GM12878 (cell line): ENCODE results near the gene MAGI3. TPM values are rescaled to one million over a fixed set of nuclear protein-coding genes. Genes with fewer than 3 reads are reported as not detected.

ENCODE experiments used
- ATAC-seq: fragments of 200-7000 bp; cut with Tn5 transposase; 3 replicates; pipeline ENCODE4 v1.9.1; 2020; ENCODE audit warnings: mild to moderate bottlenecking, moderate library complexity
- BruUV-seq: library from RNA; stranded (reverse); fragments of 400-500 nt; replicated peaks from 2 replicates; lab custom pipeline; 2021; lab: Mats Ljungman, UMichigan
- CTCF ChIA-PET: fragments of 300-600 bp; sonication (Branson Sonifier 250); formaldehyde crosslinking; extraction: SDS; loops from one replicate; lab custom pipeline; 2021; ENCODE audit warnings: inconsistent platforms; lab: Yijun Ruan, JAX
- POLR2A ChIA-PET: fragments of 350-600 bp; formaldehyde crosslinking; extraction: SDS; loops from one replicate; lab custom pipeline; 2021; ENCODE audit warnings: inconsistent platforms; lab: Charles Lee
- RAD21 ChIA-PET: fragments of 300-600 bp; sonication (Branson Sonifier 250); formaldehyde crosslinking; loops from one replicate; lab custom pipeline; 2023; ENCODE audit warnings: antibody characterized with exemption; ENCODE audit not compliant: unreplicated experiment; lab: Charles Lee
- SMC1A ChIA-PET: fragments of 300-600 bp; sonication (Branson Sonifier 250); formaldehyde crosslinking; loops from one replicate; lab custom pipeline; 2023; ENCODE audit not compliant: unreplicated experiment, uncharacterized antibody; lab: Charles Lee
- DNase-seq: peaks from one replicate; pipeline ENCODE4 v3.0.0-alpha.2; 2011; ENCODE audit warnings: low read depth, low spot score
- FAIRE-seq: peaks from 3 replicates; lab custom pipeline; 2011; peaks lifted over from hg19 to GRCh38; lab: Jason Lieb, UNC
- H2AFZ ChIP-seq: 2 replicates; pipeline ENCODE4 v1.6.0; 2011; ENCODE audit warnings: low read depth, low read length, control low read depth; ENCODE audit not compliant: control insufficient read depth
- H3K27ac ChIP-seq: 2 replicates; pipeline ENCODE4 v1.5.1; 2011; ENCODE audit warnings: control low read depth; ENCODE audit not compliant: control insufficient read depth, insufficient read depth
- H3K27me3 ChIP-seq, 2 experiments: replicated peaks in 1 of 2; 2 replicates each; pipeline versions ENCODE4 v1.6.0 to v1.6.1; 2011; ENCODE audit warnings: low read length in 1 of 2; ENCODE audit not compliant: control insufficient read depth in 2 of 2, insufficient read depth in 2 of 2
- H3K36me3 ChIP-seq, 2 experiments: 2 replicates each; pipeline ENCODE4 v1.5.1; 2011; ENCODE audit warnings: low read length in 1 of 2; ENCODE audit not compliant: control insufficient read depth in 2 of 2, insufficient read depth in 2 of 2
- H3K4me1 ChIP-seq: 2 replicates; pipeline ENCODE4 v1.6.1; 2011; ENCODE audit warnings: mild to moderate bottlenecking, low read length, moderate library complexity, mixed read lengths; ENCODE audit not compliant: control insufficient read depth, insufficient read depth
- H3K4me2 ChIP-seq: 2 replicates; pipeline ENCODE4 v1.6.0; 2011; ENCODE audit warnings: control low read depth; ENCODE audit not compliant: control insufficient read depth, insufficient read depth
- H3K4me3 ChIP-seq: fragments of 200-600 bp; sonication (generic); 2 replicates; pipeline ENCODE4 v1.5.1; 2016
- H3K79me2 ChIP-seq: 2 replicates; pipeline ENCODE4 v1.6.0; 2011; ENCODE audit warnings: low read length; ENCODE audit not compliant: control insufficient read depth, insufficient read depth
- H3K9ac ChIP-seq: 2 replicates; pipeline ENCODE4 v1.8.0; 2011; ENCODE audit warnings: low read length, control low read depth, mixed read lengths; ENCODE audit not compliant: control insufficient read depth, insufficient read depth
- H3K9me3 ChIP-seq: replicated peaks from 3 replicates; pipeline ENCODE4 v1.5.1; 2011; ENCODE audit warnings: mild to moderate bottlenecking, low read length; ENCODE audit not compliant: control insufficient read depth, insufficient read depth
- H4K20me1 ChIP-seq: 2 replicates; pipeline ENCODE4 v1.6.0; 2011; ENCODE audit not compliant: control insufficient read depth, insufficient read depth
- BACH1 ChIP-seq: fragments of 450-650 bp; IDR thresholded peaks from 2 replicates; pipeline ENCODE4 v1.6.1; 2017; ENCODE audit warnings: mild to moderate bottlenecking, borderline replicate concordance
- BCL11A ChIP-seq: IDR thresholded peaks from 2 replicates; pipeline ENCODE4 v1.6.1; 2011; ENCODE audit warnings: low read depth, low read length
- BRCA1 ChIP-seq: IDR thresholded peaks from 2 replicates; pipeline ENCODE4 v1.6.1; 2011; ENCODE audit warnings: low read depth, low read length, improper control_type of control experiment
- CBFB ChIP-seq: IDR thresholded peaks from 2 replicates; pipeline ENCODE4 v1.6.1; 2016; ENCODE audit warnings: antibody characterized with exemption, low read depth
- CREB1 ChIP-seq: IDR thresholded peaks from 2 replicates; pipeline ENCODE4 v1.6.1; 2012; ENCODE audit warnings: low read depth, mild to moderate bottlenecking, inconsistent platforms
- DPF2 ChIP-seq: fragments of 450-650 bp; IDR thresholded peaks from 2 replicates; pipeline ENCODE4 v1.6.1; 2017; ENCODE audit warnings: mild to moderate bottlenecking
- EGR1 ChIP-seq, 2 experiments: IDR thresholded peaks; 1 replicate in 1 of 2; 2 replicates in 1 of 2; pipeline ENCODE4 v1.6.1; 2011 to 2012; ENCODE audit warnings: low read depth in 2 of 2, low read length in 2 of 2, borderline replicate concordance in 1 of 2, mild to moderate bottlenecking in 1 of 2, moderate library complexity in 1 of 2
- FOXM1 ChIP-seq: IDR thresholded peaks from 2 replicates; pipeline ENCODE4 v1.6.1; 2012; ENCODE audit warnings: low read depth, mild to moderate bottlenecking, inconsistent platforms, low read length, moderate library complexity
- NBN ChIP-seq: fragments of 450-650 bp; IDR thresholded peaks from 2 replicates; pipeline ENCODE4 v1.6.1; 2016
- NRF1 ChIP-seq: conservative IDR thresholded peaks from 2 replicates; pipeline ENCODE4 v1.6.1; 2011; ENCODE audit warnings: mild to moderate bottlenecking, low read depth, low read length, improper control_type of control experiment
- PAX5 ChIP-seq: IDR thresholded peaks from 2 replicates; pipeline ENCODE4 v1.6.1; 2011; ENCODE audit warnings: low read depth, low read length, borderline replicate concordance
- PML ChIP-seq: IDR thresholded peaks from 2 replicates; pipeline ENCODE4 v1.6.1; 2012; ENCODE audit warnings: low read length, inconsistent platforms
- POLR2AphosphoS2 ChIP-seq: IDR thresholded peaks from 2 replicates; pipeline ENCODE4 v1.6.1; 2011; ENCODE audit warnings: low read depth, mild to moderate bottlenecking, low read length, improper control_type of control experiment, moderate library complexity
- RAD21 ChIP-seq: IDR thresholded peaks from 2 replicates; pipeline ENCODE4 v1.6.1; 2011; ENCODE audit warnings: mild to moderate bottlenecking, low read depth, low read length, moderate library complexity; ENCODE audit not compliant: insufficient read depth
- RCOR1 ChIP-seq: conservative IDR thresholded peaks from 2 replicates; pipeline ENCODE4 v1.6.1; 2012; ENCODE audit warnings: low read depth, low read length, improper control_type of control experiment
- RUNX3 ChIP-seq: IDR thresholded peaks from 2 replicates; pipeline ENCODE4 v1.6.1; 2012; ENCODE audit warnings: low read length, inconsistent platforms
- SREBF1 ChIP-seq: IDR thresholded peaks from 2 replicates; pipeline ENCODE4 v1.6.1; 2012; ENCODE audit warnings: mild to moderate bottlenecking, low read length
- WGBS: methylation state at CpG from one replicate; pipeline ENCODE4 v1.1.6; 2016; ENCODE audit warnings: low lambda C conversion rate; ENCODE audit not compliant: insufficient replicate concordance, insufficient coverage; ENCODE audit errors: missing lambda C conversion rate; 5-methylcytosine and 5-hydroxymethylcytosine counted together
- in situ Hi-C: fragments of 300-500 bp; cut with MboI; formaldehyde crosslinking; loops from 9 replicates; pipeline ENCODE4 v1.14.3; 2018; ENCODE audit warnings: mixed read lengths
- intact Hi-C: fragments of 100-400 bp; cut with micrococcal nuclease; formaldehyde crosslinking; loops from one replicate; pipeline ENCODE4 v1.14.2; 2022; ENCODE audit not compliant: unreplicated experiment
- polyA plus RNA-seq, 11 experiments: library from polyadenylated mRNA; depleted of rRNA in 4 of 11; unstranded in 6 of 11; stranded (reverse) in 5 of 11; fragments of >200 nt; fragmentation: Nextera tagmentation in 4 of 11; fragmentation: Illumina TruSeq in 1 of 11; extraction: Ambion mirVana in 4 of 11; extraction: Trizol in 1 of 11; gene quantifications; 1 replicate in 1 of 11; 2 replicates in 10 of 11; pipeline versions ENCODE4 v1.2.1 to v1.2.3, GENCODE V29; 2011 to 2016; ENCODE audit warnings: inconsistent platforms in 2 of 11, missing spikeins in 2 of 11, low read depth in 1 of 11
- total RNA-seq, 4 experiments: library from RNA; depleted of rRNA in 3 of 4; stranded (reverse); fragments of >200 nt in 3 of 4; fragmentation: Illumina TruSeq in 1 of 4; extraction: Trizol in 1 of 4; gene quantifications; 2 replicates each; pipeline versions ENCODE4 v1.2.1 to v1.2.3, GENCODE V29; 2013 to 2021
- TF ChIP-seq, protein P1 (sequence below): IDR thresholded peaks from 2 replicates; pipeline ENCODE4 v1.6.1; 2012; ENCODE audit warnings: low read length, inconsistent platforms

MAGI3 gene
- total and polyA plus RNA-seq, 10 of the 15 experiments (the other 5 are each of a cell fraction or from before 2014, with no cell fraction given) = 0.17 to 0.65 (median 0.32) TPM

GRCh38 chr1:113372546-113372945 lies 17.8 kb upstream of the MAGI3 start:
- in situ Hi-C loops = no loop called here
- no peaks in the 10 kb centered on the region for H3K79me2 ChIP-seq
- no peak overlapping the region for H3K4me2 ChIP-seq
- H3K9me3 ChIP-seq = no peaks in the 10 kb centered on the region
- ATAC-seq (no peak), FAIRE-seq (no peak), DNase-seq (no peak)
- POLR2A ChIA-PET = no interaction called here
- RAD21 ChIA-PET = no interaction called here
- 100% methylated on average over 2 of the region's 2 CpGs for WGBS
- intact Hi-C loops = no loop called here
- CTCF ChIA-PET = no interaction called here
- TF ChIP-seq POLR2AphosphoS2 (no peak), CREB1 (no peak), DPF2 (no peak), RCOR1 (no peak), RAD21 (no peak), SREBF1 (no peak), BRCA1 (no peak), NBN (no peak), BACH1 (no peak), PML (no peak), CBFB (no peak), NRF1 (no peak), PAX5 (no peak), EGR1 (IDR thresholded peaks at IDR 0.05; ENCODE audit: borderline replicate concordance in 1 of 2, low read depth in 2 of 2, low read length in 2 of 2) (no peak), FOXM1 (no peak), BCL11A (no peak), RUNX3 (no peak)
- TF ChIP-seq, protein P1, sequence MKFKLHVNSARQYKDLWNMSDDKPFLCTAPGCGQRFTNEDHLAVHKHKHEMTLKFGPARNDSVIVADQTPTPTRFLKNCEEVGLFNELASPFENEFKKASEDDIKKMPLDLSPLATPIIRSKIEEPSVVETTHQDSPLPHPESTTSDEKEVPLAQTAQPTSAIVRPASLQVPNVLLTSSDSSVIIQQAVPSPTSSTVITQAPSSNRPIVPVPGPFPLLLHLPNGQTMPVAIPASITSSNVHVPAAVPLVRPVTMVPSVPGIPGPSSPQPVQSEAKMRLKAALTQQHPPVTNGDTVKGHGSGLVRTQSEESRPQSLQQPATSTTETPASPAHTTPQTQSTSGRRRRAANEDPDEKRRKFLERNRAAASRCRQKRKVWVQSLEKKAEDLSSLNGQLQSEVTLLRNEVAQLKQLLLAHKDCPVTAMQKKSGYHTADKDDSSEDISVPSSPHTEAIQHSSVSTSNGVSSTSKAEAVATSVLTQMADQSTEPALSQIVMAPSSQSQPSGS = no peak
- H3K9ac ChIP-seq = no peak overlapping the region
- H3K27me3 ChIP-seq = no peaks in the 10 kb centered on the region
- no peak overlapping the region for H3K4me3 ChIP-seq
- no peak overlapping the region for H2AFZ ChIP-seq
- no peaks in the 10 kb centered on the region for H3K4me1 ChIP-seq
- H3K36me3 ChIP-seq = no peaks in the 10 kb centered on the region
- no peak overlapping the region for H3K27ac ChIP-seq
- no peaks in the 10 kb centered on the region for H4K20me1 ChIP-seq
- SMC1A ChIA-PET = no interaction called here
- BruUV-seq = no TSS peak
